HepG2 (cell line): Measurements from ENCODE around the gene TTC16. TPM values are rescaled to one million over a fixed set of nuclear protein-coding genes. Genes with fewer than 3 reads are reported as not detected.

Source experiments
- ATAC-seq: fragments of 200-7000 bp; cut with Tn5 transposase; 3 replicates; pipeline ENCODE4 v1.9.1; 2020; ENCODE audit warnings: mild to moderate bottlenecking, moderate library complexity
- BruUV-seq: library from RNA; stranded (reverse); fragments of 400-500 nt; replicated peaks from 2 replicates; lab custom pipeline; 2021; lab: Mats Ljungman, UMichigan
- CTCF ChIA-PET: fragments of 300-600 bp; formaldehyde crosslinking; extraction: SDS; loops from one replicate; lab custom pipeline; 2021; ENCODE audit warnings: low total read pairs, inconsistent platforms, low intra/inter-chr PET ratio; lab: Yijun Ruan, JAX
- POLR2A ChIA-PET: fragments of 350-600 bp; sonication (Branson Sonifier 250); formaldehyde crosslinking; loops from one replicate; lab custom pipeline; 2020; ENCODE audit warnings: antibody characterized with exemption, inconsistent platforms; lab: Yijun Ruan, JAX
- DNase-seq: peaks from one replicate; pipeline ENCODE4 v3.0.0-alpha.2; 2015; ENCODE audit warnings: low spot score
- FAIRE-seq: peaks from 3 replicates; lab custom pipeline; 2011; peaks lifted over from hg19 to GRCh38; lab: Jason Lieb, UNC
- H2AFZ ChIP-seq: one replicate; pipeline ENCODE4 v1.6.1; 2011; ENCODE audit warnings: low read length, inconsistent platforms
- H3K27ac ChIP-seq: fragments of 300-600 bp; 3 replicates; pipeline ENCODE4 v1.8.0; 2011; ENCODE audit warnings: mixed run types, mild to moderate bottlenecking, mixed read lengths, low read length, inconsistent platforms; ENCODE audit not compliant: insufficient read depth; ENCODE audit errors: extremely low read length
- H3K27me3 ChIP-seq, 2 experiments: fragments of 200-600 bp in 1 of 2; 2 replicates in 1 of 2; 3 replicates in 1 of 2; pipeline versions ENCODE4 v1.6.0 to v1.8.0; 2011; ENCODE audit warnings: low read length in 2 of 2, mild to moderate bottlenecking in 2 of 2, moderate library complexity in 2 of 2, inconsistent platforms in 1 of 2; ENCODE audit not compliant: insufficient read depth in 2 of 2, control insufficient read depth in 1 of 2
- H3K36me3 ChIP-seq, 2 experiments: fragments of 200-600 bp in 1 of 2; replicated peaks in 1 of 2; 2 replicates in 1 of 2; 3 replicates in 1 of 2; pipeline versions ENCODE4 v1.5.1 to v1.8.0; 2011; ENCODE audit warnings: low read length in 2 of 2, inconsistent platforms in 1 of 2; ENCODE audit not compliant: insufficient read depth in 2 of 2, control insufficient read depth in 1 of 2
- H3K4me1 ChIP-seq: 2 replicates; pipeline ENCODE4 v1.5.1; 2012; ENCODE audit warnings: low read length, inconsistent platforms; ENCODE audit not compliant: insufficient read depth
- H3K4me2 ChIP-seq: 2 replicates; pipeline ENCODE4 v1.6.0; 2011; ENCODE audit warnings: low read depth, low read length, inconsistent platforms
- H3K4me3 ChIP-seq, 3 experiments: fragments of 200-600 bp in 1 of 3; sonication (generic), shearing (Covaris generic) in 1 of 3; replicated peaks in 1 of 3; 2 replicates each; pipeline ENCODE4 v1.5.1; 2011 to 2016; ENCODE audit warnings: low read length in 3 of 3, inconsistent platforms in 2 of 3, low read depth in 2 of 3, mild to moderate bottlenecking in 2 of 3, control low read depth in 1 of 3, mixed read lengths in 1 of 3; ENCODE audit not compliant: insufficient read depth in 1 of 3
- H3K79me2 ChIP-seq: one replicate; pipeline ENCODE4 v1.6.1; 2011; ENCODE audit warnings: low read length, inconsistent platforms; ENCODE audit not compliant: insufficient read depth
- H3K9ac ChIP-seq: 2 replicates; pipeline ENCODE4 v1.6.0; 2011; ENCODE audit warnings: mild to moderate bottlenecking, low read depth, low read length, inconsistent platforms; ENCODE audit not compliant: insufficient read depth
- H3K9me3 ChIP-seq: 2 replicates; pipeline ENCODE4 v1.5.1; 2012; ENCODE audit warnings: mild to moderate bottlenecking, low read length
- H4K20me1 ChIP-seq: 2 replicates; pipeline ENCODE4 v1.6.0; 2011; ENCODE audit warnings: inconsistent platforms, mild to moderate bottlenecking, low read length, moderate library complexity; ENCODE audit not compliant: insufficient read depth
- AHR ChIP-seq: IDR thresholded peaks from 2 replicates; pipeline ENCODE4 v1.6.1; 2018; ENCODE audit warnings: missing genetic modification reagents, missing compliant biosample characterization
- HNF4G ChIP-seq, 2 experiments: sonication (generic) in 1 of 2; formaldehyde crosslinking in 1 of 2; IDR thresholded peaks; 2 replicates each; pipeline versions ENCODE4 v1.4.0 to v1.6.1; 2011 to 2020; ENCODE audit warnings: borderline replicate concordance in 2 of 2, low read depth in 2 of 2, mild to moderate bottlenecking in 2 of 2, low read length in 1 of 2, missing genetic modification reagents in 1 of 2, moderate library complexity in 1 of 2
- ZNF768 ChIP-seq: sonication (generic); formaldehyde crosslinking; IDR thresholded peaks from 2 replicates; pipeline ENCODE4 v1.4.0; 2020; ENCODE audit warnings: missing genetic modification reagents
- ZNF781 ChIP-seq: sonication (generic); formaldehyde crosslinking; IDR thresholded peaks from 2 replicates; pipeline ENCODE4 v1.5.1; 2020; ENCODE audit warnings: borderline replicate concordance, mild to moderate bottlenecking, missing genetic modification reagents; ENCODE audit errors: not compliant biosample characterization
- WGBS: methylation state at CpG from one replicate; pipeline ENCODE4 v1.1.6; 2017; ENCODE audit warnings: low lambda C conversion rate; 5-methylcytosine and 5-hydroxymethylcytosine counted together
- in situ Hi-C: cut with HindIII; loops from 2 replicates; pipeline ENCODE4 v1.10.0; 2017; ENCODE audit warnings: low pct_unique_long_range_greater_than_20kb; ENCODE audit not compliant: extremely low pct_ligation_motif_present
- intact Hi-C: fragments of 100-400 bp; cut with micrococcal nuclease; formaldehyde crosslinking; loops from one replicate; pipeline ENCODE4 v1.10.0; 2022; ENCODE audit not compliant: unreplicated experiment
- polyA plus RNA-seq, 8 experiments: library from polyadenylated mRNA; depleted of rRNA in 3 of 8; stranded (reverse) in 7 of 8; unstranded in 1 of 8; fragments of >200 nt; fragmentation: Illumina TruSeq in 4 of 8; extraction: Trizol in 4 of 8; gene quantifications; 2 replicates each; pipeline versions ENCODE4 v1.2.1 to v1.2.3, GENCODE V29; 2011 to 2016; ENCODE audit warnings: low read depth in 4 of 8, missing spikeins in 1 of 8, mixed read lengths in 1 of 8; ENCODE audit not compliant: insufficient read depth in 1 of 8
- total RNA-seq, 5 experiments: library from RNA; depleted of rRNA; stranded (reverse); fragments of >200 nt; fragmentation: Illumina TruSeq; extraction: Trizol; gene quantifications; 2 replicates each; pipeline ENCODE4 v1.2.3, GENCODE V29; 2016; ENCODE audit warnings: low read depth in 1 of 5

TTC16 gene
- total and polyA plus RNA-seq, 2 of the 13 experiments (the other 11 are each of a cell fraction or from before 2014, with no cell fraction given) = not detected

- POLR2A ChIA-PET = no interaction called here
- Histone ChIP-seq H3K4me3 (no peak within 1 kb of the TSS), H3K9ac (no peak within 1 kb of the TSS), H4K20me1 (no peaks in the 10 kb centered on the region), H2AFZ (no peak within 1 kb of the TSS), H3K4me1 (peaks cover 24% of the 10 kb centered on the region), H3K36me3 (no peaks in the 10 kb centered on the region), H3K27ac (no peak within 1 kb of the TSS), H3K27me3 (peaks cover 1 to 42% of the 10 kb centered on the region in 2 experiments; a peak in 3 of 5 replicates), H3K9me3 (no peaks in the 10 kb centered on the region), H3K79me2 (no peaks in the 10 kb centered on the region), H3K4me2 (no peak within 1 kb of the TSS; the same call in 1 of the 2 replicates)
- ATAC-seq = peak; percentile 15; the same call in 2 of the 3 replicates
- TF ChIP-seq HNF4G (IDR thresholded peaks at IDR 0.05; ENCODE audit: borderline replicate concordance, low read depth, low read length) (no peak), HNF4G (CRISPR knock-in tag; IDR thresholded peaks at IDR 0.05; ENCODE audit: borderline replicate concordance, low read depth) (no peak), AHR (CRISPR knock-in tag) (no peak)
- 10% methylated on average over 10 of the region's 13 CpGs for WGBS
- DNase-seq = no peak
- in situ Hi-C loops = no loop called here
- intact Hi-C loops = no loop called here
- CTCF ChIA-PET = no interaction called here
- no peak for FAIRE-seq
- BruUV-seq = no TSS peak
Measured at GRCh38 chr9:127778280-127779135, 62.6 kb downstream of the TTC16 start, which contains the start of gene SH2D3C. TSS of gene SH2D3C (minus strand) at chr9:127778666. CDS start at chr9:127778627, 39 bp downstream.

- ChIA-PET CTCF (no interaction called here), POLR2A (no interaction called here)
- TF ChIP-seq ZNF781 (CRISPR knock-in tag) (no peak), ZNF768 (CRISPR knock-in tag) (peak; percentile 95)
- Histone ChIP-seq H3K4me3 (no peak overlapping the region), H3K36me3 (no peaks in the 10 kb centered on the region), H2AFZ (no peak overlapping the region), H3K27me3 (peaks cover 1 to 39% of the 10 kb centered on the region in 2 experiments; a peak in 3 of 5 replicates), H3K27ac (no peak overlapping the region), H4K20me1 (no peaks in the 10 kb centered on the region), H3K79me2 (no peaks in the 10 kb centered on the region), H3K4me1 (peaks cover 25% of the 10 kb centered on the region), H3K4me2 (no peak overlapping the region), H3K9me3 (no peaks in the 10 kb centered on the region), H3K9ac (no peak overlapping the region)
- in situ Hi-C loops (no loop called here), intact Hi-C loops (no loop called here)
- DNase-seq (no peak), ATAC-seq (no peak), FAIRE-seq (no peak)
- 40% methylated on average over 7 of the region's 17 CpGs for WGBS
- BruUV-seq = no TSS peak
Measured at GRCh38 chr9:127779136-127779981, 63.5 kb downstream of the TTC16 start.
